ENCODE measurements around the gene TBC1D20.
"Not testable (repeated sequence)": the region's sequence is repeated elsewhere in the genome, so short reads cannot be mapped to it uniquely, and the experiment has no call there.

Gene TBC1D20

DNA sequence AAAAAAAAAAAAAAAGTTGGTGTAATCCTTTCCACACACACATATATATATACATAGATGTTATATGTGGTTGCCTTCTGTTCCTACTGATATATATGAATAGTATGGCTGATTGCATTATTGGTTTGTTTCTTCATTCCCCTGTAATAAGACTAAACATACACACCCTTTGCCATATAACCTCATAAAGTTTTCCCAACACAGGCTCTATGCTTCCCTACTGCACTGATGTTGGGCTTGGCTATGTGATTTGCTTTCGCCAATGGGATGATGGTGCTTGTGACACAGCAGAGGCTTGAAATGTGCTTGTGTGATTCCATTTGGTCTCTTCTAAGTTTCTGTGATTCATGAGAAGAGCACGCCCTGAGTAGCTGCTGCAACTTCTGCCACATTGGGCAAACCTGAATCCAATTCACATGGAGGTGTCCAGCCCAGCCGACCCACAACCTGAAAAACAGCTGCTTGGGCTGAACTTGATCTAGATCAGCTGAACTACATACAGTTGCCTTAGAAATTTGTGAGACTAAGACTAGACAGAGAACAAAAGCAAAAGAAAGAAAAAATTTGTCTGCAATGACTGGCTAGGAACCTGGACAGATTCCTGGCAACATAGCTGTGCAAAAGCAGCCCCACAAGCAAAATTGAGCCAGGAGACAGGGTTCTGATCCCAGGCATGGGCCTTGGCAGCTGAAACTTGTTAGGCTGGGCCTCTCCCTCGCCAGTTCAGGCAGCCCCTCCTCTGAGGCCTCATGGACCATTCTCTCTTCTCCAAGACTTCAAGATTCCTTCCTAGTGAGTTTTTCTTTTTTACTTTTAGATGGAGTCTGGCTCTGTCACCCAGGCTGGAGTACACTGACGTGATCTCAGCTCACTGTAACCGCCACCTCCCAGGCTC is 13.4 kb upstream of the TBC1D20 start:
- DNase-seq, result no peak

DNA sequence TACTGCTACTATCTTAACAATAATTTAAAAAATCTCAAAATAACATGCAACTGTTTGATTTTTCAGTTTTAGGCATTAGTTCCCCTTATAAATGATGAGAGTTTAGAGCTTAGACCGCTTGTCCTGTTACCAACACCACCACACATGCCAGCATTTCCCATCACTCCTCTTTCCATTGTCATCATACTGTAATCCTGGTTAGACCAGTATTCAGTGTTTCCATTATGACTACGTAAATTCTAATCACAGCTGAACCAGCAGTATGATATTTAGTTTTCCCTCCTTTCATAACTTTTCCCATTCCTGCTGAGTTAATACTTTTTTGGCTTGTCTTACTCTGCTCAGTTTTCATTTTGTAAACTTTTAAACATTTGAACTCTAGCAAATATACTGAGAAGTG is 12.2 kb upstream of the TBC1D20 start:
- no peak for DNase-seq

DNA sequence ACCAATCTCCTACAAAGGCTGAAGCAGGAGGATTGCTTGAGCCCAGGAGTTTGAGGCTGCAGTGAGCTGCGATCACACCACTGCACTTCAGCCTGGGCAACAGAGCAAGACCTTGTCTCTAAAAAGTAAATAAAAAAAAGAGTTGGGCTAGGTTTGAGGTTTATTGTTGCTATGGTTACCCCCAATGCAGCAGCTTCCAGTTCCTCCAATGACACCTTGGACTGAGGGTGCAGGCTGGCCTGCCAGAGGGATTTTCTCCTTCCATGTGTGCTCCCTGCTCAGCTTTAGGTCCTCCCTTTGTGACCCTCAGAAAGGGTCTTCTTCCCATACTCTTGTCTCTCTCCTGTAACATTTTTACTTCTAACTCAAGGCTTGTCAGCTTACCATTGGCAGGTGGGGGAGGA is 10.6 kb upstream of the TBC1D20 start:
- no peak for DNase-seq

DNA sequence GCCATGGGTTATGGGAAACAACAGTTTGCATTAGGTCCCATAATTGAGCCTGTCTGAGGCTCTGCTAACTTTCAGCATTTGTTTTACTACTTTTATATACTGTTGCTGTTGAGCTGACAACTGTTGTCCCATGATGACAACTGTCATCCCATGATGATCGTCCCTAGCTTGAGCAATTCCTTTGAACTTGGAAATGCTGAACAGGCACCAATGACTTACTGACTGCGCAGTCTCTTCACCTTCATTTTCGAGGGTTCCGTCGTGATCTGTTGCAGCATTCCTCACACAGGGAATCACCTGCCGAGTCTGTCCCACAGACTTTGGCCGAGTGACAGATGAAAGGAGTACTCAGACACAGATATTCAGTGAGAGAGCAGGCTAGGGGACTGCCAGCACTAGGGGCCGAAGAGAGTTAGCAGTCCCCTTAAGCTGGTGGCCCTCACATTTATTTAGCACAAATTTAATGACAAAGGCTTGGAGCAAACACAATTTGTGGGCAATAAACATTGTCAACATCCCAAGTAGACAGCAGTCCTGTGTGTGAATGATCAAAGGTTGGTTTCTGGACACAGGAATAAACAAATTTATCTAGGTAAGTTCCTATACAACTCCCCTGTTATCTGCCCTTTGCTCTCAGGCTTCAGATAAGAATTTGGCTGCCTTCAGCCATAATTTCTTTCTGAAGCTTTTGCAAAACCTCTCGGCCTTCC is 10.0 kb upstream of the TBC1D20 start:
- DNase-seq, result no peak

DNA sequence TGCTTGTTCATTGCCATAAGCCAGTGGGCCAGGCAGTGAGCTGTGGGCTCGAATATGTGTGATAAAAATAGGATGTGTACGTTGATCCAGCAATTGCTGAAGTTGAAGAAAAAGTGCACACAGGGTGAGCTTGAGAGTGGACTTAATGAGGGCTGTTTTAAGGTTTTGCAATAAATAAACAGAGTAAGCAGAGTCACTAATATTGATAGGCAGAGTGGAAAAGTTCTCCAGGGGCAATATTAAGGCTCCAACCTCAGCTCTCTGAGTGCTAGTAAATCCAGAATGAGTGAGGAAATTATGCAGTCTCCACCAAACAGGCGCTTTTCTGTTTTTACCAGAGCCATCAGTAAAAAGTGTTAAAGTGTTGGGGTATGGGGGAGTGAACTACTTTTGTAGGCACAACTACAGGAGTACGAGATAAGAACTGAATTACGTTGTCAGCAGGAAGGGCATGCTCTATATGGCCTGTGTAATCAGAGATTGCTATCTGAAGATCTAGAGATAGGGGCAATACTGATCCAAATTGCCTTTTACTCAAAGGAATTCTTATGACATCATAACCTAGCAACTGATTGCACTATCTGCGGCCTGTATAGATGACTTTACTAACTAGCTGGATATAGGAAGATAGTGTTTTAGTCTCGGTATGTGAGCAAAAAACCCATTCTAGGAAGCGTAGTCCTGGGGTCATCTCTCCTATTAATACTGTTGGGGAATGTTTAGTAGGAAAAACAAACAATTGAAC is 7.6 kb upstream of the TBC1D20 start:
- no peak for DNase-seq

DNA sequence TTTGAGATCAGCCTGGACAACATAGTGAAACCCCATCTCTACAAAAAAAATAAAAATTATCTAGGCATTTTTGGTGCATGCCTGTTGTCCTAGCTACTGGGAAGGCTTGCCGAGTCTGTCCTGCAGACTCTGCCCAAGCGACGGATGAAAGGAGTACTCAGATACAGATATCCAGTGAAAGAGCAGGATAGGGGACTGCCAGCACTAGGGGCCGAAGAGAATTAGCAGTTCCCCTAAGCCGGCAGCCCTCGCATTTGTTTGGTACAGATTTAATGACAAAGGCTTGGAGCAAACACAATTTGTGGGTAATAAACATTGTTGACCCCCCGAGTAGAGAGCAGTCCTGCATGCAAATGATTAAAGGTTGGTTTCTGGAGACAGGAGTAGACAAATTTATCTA is 5.4 kb upstream of the TBC1D20 start:
- DNase-seq, result no peak

DNA sequence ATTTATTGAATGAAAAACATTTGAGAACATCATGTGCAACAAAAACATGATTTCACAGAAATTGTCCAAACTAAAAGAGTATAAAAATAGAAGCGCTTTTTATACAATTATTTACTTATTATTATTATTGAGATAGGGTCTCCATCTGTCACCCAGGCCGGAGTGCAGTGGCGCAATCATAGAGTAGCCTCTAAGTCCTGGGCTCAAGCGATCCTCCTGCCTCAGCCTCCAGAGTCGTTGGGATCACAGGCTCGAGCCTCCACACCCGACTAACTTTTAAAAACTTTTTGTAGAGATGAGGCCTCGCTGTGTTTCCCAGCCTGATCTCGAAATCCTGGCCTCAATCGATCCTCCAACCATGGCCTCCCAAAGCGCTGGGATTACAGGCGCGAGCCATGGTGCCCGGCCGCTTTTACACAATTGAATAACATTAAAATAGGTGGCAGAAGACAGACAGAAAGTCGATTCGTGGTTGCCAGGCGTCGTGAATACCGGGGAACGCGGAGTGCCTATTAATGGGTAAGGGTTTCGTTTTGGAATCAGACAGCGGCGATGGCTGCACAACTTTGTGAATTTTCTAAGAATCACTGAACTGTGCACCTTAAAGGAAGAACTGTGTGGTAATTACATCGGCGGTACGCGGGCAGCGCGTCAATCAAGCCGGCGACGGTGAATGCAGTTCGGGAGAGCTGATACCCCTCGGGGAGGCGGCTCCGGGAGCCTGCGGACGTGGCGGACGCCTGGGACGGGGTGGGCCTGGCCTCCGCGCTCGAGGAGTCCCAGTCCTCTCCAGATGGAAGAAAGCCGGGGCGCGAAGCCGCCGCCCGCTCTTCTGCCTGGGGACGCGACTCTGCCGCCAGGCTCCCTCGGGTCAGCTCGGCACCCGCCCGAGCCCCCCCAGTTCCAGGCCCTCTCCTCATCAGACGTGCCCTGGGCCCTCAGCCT is 807 bp downstream of the TBC1D20 start:
- peak in 3 of 5 donors; percentile 19 to 62 (median 38) for DNase-seq

DNA sequence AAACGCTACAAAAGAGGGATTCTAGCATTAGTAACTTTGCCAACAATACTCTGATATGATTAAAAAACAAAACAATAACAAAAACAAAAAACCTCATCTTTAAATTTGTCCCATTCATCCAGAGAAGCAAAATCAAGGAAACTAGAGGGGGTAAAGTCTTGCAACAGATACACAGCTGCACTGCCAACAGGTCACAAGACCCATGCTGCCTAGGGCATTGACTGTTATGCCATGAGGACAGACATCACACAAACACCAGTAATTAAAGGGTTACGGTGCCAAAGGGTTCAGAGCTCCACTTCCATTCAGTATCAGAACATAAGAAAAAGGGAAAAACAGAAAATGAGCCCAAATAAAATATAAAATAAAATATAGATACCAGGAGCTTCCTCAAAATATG is 1.6 kb downstream of the TBC1D20 start:
- DNase-seq, result no peak

GRCh38 chr20:460180-460579 is 2.2 kb downstream of the TBC1D20 start:
- DNase-seq, result no peak

DNA sequence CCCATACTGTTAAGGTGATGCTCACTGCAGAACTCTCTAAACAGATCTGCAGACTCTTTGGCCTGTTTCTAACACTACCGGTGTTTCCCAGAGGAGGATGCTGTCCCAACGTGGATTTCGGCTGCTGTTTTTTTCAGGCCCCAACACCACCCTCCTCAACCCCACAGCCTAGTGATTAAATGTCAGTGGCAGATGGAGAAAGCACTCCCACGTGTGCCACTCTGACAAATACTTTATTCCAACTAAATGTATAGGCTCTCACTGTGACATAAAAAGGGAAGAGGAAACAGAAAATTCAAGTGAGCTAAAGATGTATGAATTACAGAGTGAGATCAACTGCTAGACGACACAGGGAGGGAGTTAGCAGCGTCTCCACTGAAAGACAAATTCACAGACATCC is 3.6 kb downstream of the TBC1D20 start:
- no peak for DNase-seq

DNA sequence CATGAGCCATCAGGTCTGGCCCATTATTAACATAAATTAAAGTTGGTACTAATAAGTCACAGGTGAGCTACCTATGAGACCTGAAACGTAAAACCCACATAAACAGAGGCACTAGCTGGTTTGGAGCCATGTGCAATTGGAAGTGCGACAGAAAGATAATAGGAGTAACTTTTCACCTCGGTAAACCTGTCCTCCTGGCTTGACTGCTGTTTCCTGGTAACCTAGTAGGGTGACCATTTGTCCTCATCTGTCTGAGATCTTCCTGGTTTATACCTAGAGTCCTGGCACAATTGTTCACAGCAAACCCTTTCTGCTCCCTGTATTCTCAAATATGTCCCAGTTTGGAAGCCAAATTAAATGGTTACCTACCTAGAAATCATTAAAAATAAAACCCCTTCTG is 7.4 kb downstream of the TBC1D20 start:
- DNase-seq, result no peak

- not testable (repeated sequence) for DNase-seq
Measured at GRCh38 chr20:452021-452420, 10.3 kb downstream of the TBC1D20 start.

DNA sequence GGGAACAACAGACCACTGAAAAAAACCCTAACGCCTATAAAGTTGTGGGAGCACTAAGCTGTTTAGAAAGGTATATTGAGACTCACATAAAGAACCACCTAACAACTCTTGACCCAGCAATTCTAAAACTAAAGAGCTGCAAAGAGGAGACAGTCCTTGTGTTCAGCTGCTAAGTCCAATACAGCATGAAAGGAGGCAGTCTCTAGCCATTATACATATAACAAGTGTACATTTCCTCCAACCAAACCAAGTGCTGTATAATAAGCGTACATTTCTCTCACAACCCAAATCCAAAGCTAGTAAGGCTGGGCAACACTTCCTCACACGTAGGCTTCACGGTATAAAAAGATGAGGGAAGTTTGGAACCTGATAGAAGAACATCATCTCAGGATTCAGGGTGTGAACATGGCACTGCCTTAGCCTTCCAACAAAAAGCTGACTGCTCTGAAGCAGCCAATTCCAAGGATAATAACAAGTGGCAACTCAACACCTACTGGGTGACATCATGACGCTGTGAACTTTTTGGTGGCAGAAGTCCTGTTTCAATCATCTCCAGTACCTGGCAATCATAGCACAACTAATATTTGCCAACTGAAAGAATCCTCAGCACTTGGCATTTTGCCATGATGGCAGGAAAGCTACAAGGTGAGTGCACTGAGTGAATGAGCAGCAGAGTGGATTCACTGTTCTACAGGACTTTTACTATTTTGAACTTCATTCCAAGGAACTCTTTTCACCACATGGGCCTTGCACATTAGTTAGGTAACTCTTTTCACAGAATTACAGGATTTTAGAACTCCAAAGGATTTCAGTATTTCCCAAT is 16.6 kb downstream of the TBC1D20 start:
- no peak for DNase-seq

DNA sequence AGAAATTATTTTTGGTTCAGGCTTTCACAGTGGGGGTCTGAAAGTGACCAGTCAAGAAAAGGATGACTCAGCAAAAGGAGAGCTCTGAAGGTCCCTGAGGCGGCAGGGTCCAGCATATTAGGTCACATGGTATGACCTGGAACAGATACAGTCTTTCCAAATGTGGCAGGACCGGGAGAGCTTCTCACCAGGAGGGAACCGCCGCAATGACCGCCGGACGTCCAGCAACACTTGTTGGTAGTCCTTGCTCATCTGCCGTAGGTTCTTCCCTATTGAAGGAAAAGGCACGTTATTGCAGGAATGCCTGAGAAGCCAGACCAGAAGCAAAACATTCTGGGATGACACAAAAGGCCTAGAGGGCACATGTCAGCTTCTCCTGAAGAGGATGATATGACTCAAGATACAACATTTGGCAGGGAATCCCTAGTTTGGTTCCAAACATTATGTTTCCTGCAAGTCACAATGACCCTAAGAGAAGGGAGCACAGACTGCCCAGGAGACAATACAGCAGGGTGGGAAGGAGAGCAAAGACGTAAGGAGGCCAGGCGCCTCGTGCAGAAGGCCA is 17.4 kb downstream of the TBC1D20 start:
- no peak for DNase-seq

DNA sequence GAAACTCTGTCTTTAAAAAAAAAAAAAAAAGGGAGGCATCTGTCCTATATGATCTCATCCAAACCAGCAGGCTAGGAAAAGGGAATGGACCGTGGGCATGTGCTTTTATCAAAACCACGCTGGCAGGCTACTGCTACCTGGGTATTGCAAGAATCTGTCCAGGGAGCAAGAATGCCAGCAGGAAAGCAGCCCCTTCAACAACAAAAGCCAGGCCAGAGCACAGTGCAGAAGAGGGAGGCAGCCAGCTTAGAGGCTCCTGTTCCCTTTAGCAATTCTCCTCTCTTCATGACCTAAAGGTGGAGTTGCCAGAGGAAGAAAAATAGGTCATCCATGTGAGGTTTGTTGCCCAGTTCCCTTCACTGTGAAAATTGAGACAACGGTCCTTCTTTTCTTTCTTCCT is 18.2 kb downstream of the TBC1D20 start:
- no peak for DNase-seq

GRCh38 chr20:443223-443775 is 19.0 kb downstream of the TBC1D20 start:
- DNase-seq, result no peak

GRCh38 chr20:440636-441035 is 21.7 kb downstream of the TBC1D20 start:
- no peak for DNase-seq

- DNase-seq, result no peak
Measured at GRCh38 chr20:440148-440547, 22.2 kb downstream of the TBC1D20 start.

DNA sequence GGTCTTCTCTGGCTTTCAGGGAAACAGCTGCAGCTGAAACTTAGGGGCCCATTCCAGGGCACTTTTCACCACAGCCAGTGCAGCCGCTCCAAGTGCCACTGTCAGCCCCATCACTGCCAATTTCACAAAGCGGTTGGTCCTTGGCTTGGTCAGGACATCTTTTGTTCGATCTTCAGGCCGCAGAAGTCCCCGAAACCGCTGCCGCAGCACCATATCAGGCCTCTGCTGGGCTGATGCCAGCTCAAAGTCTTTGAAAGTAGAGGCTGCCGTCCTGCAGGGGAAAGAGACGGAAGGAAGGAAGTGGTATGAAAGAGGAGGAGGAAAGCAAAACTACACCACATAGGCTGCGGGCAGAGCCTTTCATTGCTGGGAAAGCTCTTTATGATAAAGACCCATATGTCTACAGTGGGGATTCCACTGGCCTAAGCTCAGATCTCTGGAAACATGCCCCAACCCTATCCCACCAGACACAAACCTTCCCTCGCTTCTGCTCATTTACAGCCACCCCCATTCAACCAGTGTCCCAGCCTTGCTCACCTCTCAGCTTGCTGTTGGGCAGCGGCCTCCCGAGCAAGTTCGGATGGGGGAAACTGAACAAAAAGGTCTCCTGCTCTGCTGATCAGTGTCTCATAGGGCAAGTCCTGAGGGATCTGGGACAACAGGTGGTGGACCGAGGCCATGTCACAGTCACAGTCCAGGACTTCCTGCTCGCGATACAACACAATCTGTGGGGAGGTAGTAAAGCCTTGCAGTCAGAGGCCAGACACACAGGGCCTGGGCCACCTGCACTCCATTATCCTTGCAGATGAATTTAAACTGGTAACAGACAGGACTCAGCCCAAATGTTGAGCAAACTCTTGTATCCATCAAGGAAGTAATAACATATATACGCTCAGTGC is 23.5 kb downstream of the TBC1D20 start:
- peak in 4 of 5 donors; percentile 44 to 82 (median 52) for DNase-seq

Measured in T-helper 1 cell (primary cell).